IMR-90 (cell line): ENCODE measurements around the gene LAMA5. TPM values are rescaled to one million over a fixed set of nuclear protein-coding genes. Genes with fewer than 3 reads are reported as not detected.

Source experiments
- ATAC-seq: fragments of 200-7000 bp; cut with Tn5 transposase; 2 replicates; pipeline ENCODE4 v1.9.1; 2020; ENCODE audit warnings: low read depth, mild to moderate bottlenecking, moderate library complexity
- BruUV-seq: library from RNA; stranded (reverse); fragments of 400-500 nt; replicated peaks from 2 replicates; lab custom pipeline; 2021; lab: Mats Ljungman, UMichigan
- CTCF ChIA-PET: fragments of 300-600 bp; formaldehyde crosslinking; extraction: SDS; loops from one replicate; lab custom pipeline; 2021; ENCODE audit warnings: antibody characterized with exemption; lab: Yijun Ruan, JAX
- POLR2A ChIA-PET: fragments of 300-600 bp; sonication (Branson Sonifier 250); formaldehyde crosslinking; loops from one replicate; lab custom pipeline; 2022; ENCODE audit warnings: antibody characterized with exemption; ENCODE audit not compliant: unreplicated experiment; lab: Charles Lee
- DNase-seq: peaks from one replicate; pipeline ENCODE4 v3.0.0; 2013
- H2AFZ ChIP-seq: replicated peaks from 2 replicates; pipeline ENCODE3; 2013; ENCODE audit warnings: low read length, mild to moderate bottlenecking; ENCODE audit not compliant: poor library complexity
- H2AK5ac ChIP-seq: 2 replicates; pipeline ENCODE4 v1.6.1; 2013; ENCODE audit warnings: low read depth, low read length, inconsistent platforms
- H2AK9ac ChIP-seq: replicated peaks from 2 replicates; pipeline ENCODE3; 2013; ENCODE audit warnings: mild to moderate bottlenecking, low read depth, low read length, moderate library complexity; ENCODE audit not compliant: poor library complexity
- H2BK120ac ChIP-seq: 2 replicates; pipeline ENCODE4 v1.6.1; 2013; ENCODE audit warnings: low read depth, low read length, inconsistent platforms
- H2BK15ac ChIP-seq: 3 replicates; pipeline ENCODE4 v1.6.1; 2013; ENCODE audit warnings: low read depth, low read length, inconsistent platforms
- H2BK20ac ChIP-seq: 2 replicates; pipeline ENCODE4 v1.6.1; 2013; ENCODE audit warnings: low read depth, mild to moderate bottlenecking, inconsistent platforms, low read length, moderate library complexity
- H2BK5ac ChIP-seq: 2 replicates; pipeline ENCODE4 v1.6.1; 2013; ENCODE audit warnings: mild to moderate bottlenecking, low read depth, low read length, inconsistent platforms; ENCODE audit not compliant: poor library complexity, severe bottlenecking
- H3K14ac ChIP-seq: replicated peaks from 2 replicates; pipeline ENCODE4 v1.6.1; 2013; ENCODE audit warnings: low read depth, low read length, inconsistent platforms
- H3K18ac ChIP-seq: 2 replicates; pipeline ENCODE4 v1.6.1; 2013; ENCODE audit warnings: low read depth, low read length, control low read depth
- H3K23ac ChIP-seq: 2 replicates; pipeline ENCODE4 v1.6.1; 2013; ENCODE audit warnings: low read depth, low read length, inconsistent platforms
- H3K27ac ChIP-seq: 2 replicates; pipeline ENCODE4 v1.5.1; 2013; ENCODE audit warnings: mild to moderate bottlenecking, control low read depth, low read length; ENCODE audit not compliant: insufficient read depth
- H3K27me3 ChIP-seq: 2 replicates; pipeline ENCODE4 v1.6.1; 2013; ENCODE audit warnings: low read length; ENCODE audit not compliant: control insufficient read depth, insufficient read depth
- H3K36me3 ChIP-seq: 2 replicates; pipeline ENCODE4 v1.6.1; 2013; ENCODE audit warnings: low read length, mixed read lengths; ENCODE audit not compliant: control insufficient read depth, insufficient read depth
- H3K4ac ChIP-seq: 2 replicates; pipeline ENCODE4 v1.6.1; 2013; ENCODE audit warnings: low read depth, low read length, inconsistent platforms
- H3K4me1 ChIP-seq: 2 replicates; pipeline ENCODE4 v1.6.1; 2013; ENCODE audit warnings: low read length, mixed read lengths; ENCODE audit not compliant: control insufficient read depth, insufficient read depth
- H3K4me2 ChIP-seq: 2 replicates; pipeline ENCODE4 v1.6.1; 2013; ENCODE audit warnings: low read depth, mild to moderate bottlenecking, control low read depth, low read length, moderate library complexity
- H3K4me3 ChIP-seq: 2 replicates; pipeline ENCODE4 v1.5.1; 2013; ENCODE audit warnings: low read depth, mild to moderate bottlenecking, control low read depth, low read length, moderate library complexity; ENCODE audit not compliant: insufficient read depth
- H3K56ac ChIP-seq: 2 replicates; pipeline ENCODE4 v1.6.1; 2013; ENCODE audit warnings: low read length, inconsistent platforms; ENCODE audit not compliant: insufficient read depth; ENCODE audit errors: extremely low read depth
- H3K79me1 ChIP-seq, 2 experiments: 2 replicates each; pipeline ENCODE4 v1.6.1; 2013; ENCODE audit warnings: low read length in 2 of 2, inconsistent platforms in 1 of 2, low read depth in 1 of 2
- H3K9ac ChIP-seq: 2 replicates; pipeline ENCODE4 v1.6.1; 2013; ENCODE audit warnings: low read depth, low read length, control low read depth
- H3K9me1 ChIP-seq: 2 replicates; pipeline ENCODE4 v1.6.1; 2013; ENCODE audit warnings: low read length, inconsistent platforms; ENCODE audit not compliant: insufficient read depth
- H3K9me3 ChIP-seq: 2 replicates; pipeline ENCODE4 v1.6.1; 2013; ENCODE audit warnings: low read length; ENCODE audit not compliant: control insufficient read depth, insufficient read depth
- H4K20me1 ChIP-seq: 2 replicates; pipeline ENCODE4 v1.6.1; 2013; ENCODE audit warnings: low read length, inconsistent platforms; ENCODE audit not compliant: insufficient read depth
- H4K5ac ChIP-seq: 2 replicates; pipeline ENCODE4 v1.6.1; 2013; ENCODE audit warnings: mild to moderate bottlenecking, low read depth, low read length, control low read depth
- H4K8ac ChIP-seq, 2 experiments: 2 replicates each; pipeline ENCODE4 v1.6.1; 2013; ENCODE audit warnings: low read depth in 2 of 2, low read length in 2 of 2, control low read depth in 1 of 2, inconsistent platforms in 1 of 2
- H4K91ac ChIP-seq: 2 replicates; pipeline ENCODE4 v1.6.1; 2013; ENCODE audit warnings: low read depth, low read length, inconsistent platforms; ENCODE audit not compliant: insufficient read depth
- BHLHE40 ChIP-seq: fragments of 150-350 bp; IDR thresholded peaks from 2 replicates; pipeline ENCODE4 v1.6.1; 2016; ENCODE audit warnings: mild to moderate bottlenecking, low read depth, low read length
- CEBPB ChIP-seq: IDR thresholded peaks from 2 replicates; pipeline ENCODE4 v1.6.1; 2012; ENCODE audit warnings: low read depth, low read length, improper control_type of control experiment
- CHD1 ChIP-seq: IDR thresholded peaks from 2 replicates; pipeline ENCODE4 v1.6.1; 2012; ENCODE audit warnings: low read depth, low read length, improper control_type of control experiment
- CTCF ChIP-seq: conservative IDR thresholded peaks from 2 replicates; pipeline ENCODE4 v1.5.1; 2012; ENCODE audit warnings: mild to moderate bottlenecking, low read depth, low read length, improper control_type of control experiment
- ELK1 ChIP-seq: fragments of 150-350 bp; IDR thresholded peaks from 2 replicates; pipeline ENCODE4 v1.6.1; 2016; ENCODE audit warnings: low read depth, mild to moderate bottlenecking, low read length, moderate library complexity, borderline replicate concordance
- FOS ChIP-seq: fragments of 150-350 bp; IDR thresholded peaks from 2 replicates; pipeline ENCODE4 v1.6.1; 2016; ENCODE audit warnings: low read depth, low read length
- MAZ ChIP-seq: IDR thresholded peaks from 2 replicates; pipeline ENCODE4 v1.6.1; 2012; ENCODE audit warnings: low read depth, mild to moderate bottlenecking, low read length, improper control_type of control experiment, moderate library complexity, borderline replicate concordance
- MXI1 ChIP-seq: IDR thresholded peaks from 2 replicates; pipeline ENCODE4 v1.6.1; 2012; ENCODE audit warnings: low read depth, mild to moderate bottlenecking, low read length, moderate library complexity, borderline replicate concordance
- NFE2L2 ChIP-seq: fragments of 150-350 bp; IDR thresholded peaks from 2 replicates; pipeline ENCODE4 v1.6.1; 2016; ENCODE audit warnings: low read depth, mild to moderate bottlenecking, low read length
- RAD21 ChIP-seq: IDR thresholded peaks from 2 replicates; pipeline ENCODE4 v1.6.1; 2012; ENCODE audit warnings: low read length, improper control_type of control experiment
- RCOR1 ChIP-seq: IDR thresholded peaks from 2 replicates; pipeline ENCODE4 v1.6.1; 2012; ENCODE audit warnings: mild to moderate bottlenecking, low read length, improper control_type of control experiment; ENCODE audit not compliant: insufficient replicate concordance
- RFX5 ChIP-seq: IDR thresholded peaks from 2 replicates; pipeline ENCODE4 v1.8.0; 2012; ENCODE audit warnings: low read depth, mild to moderate bottlenecking, low read length, moderate library complexity
- WGBS, 2 experiments: methylation state at CpG; one replicate each; pipeline versions ENCODE4 v1.1.5 to v1.1.7; 2013; ENCODE audit warnings: missing lambda C conversion rate in 2 of 2; ENCODE audit not compliant: insufficient read length in 1 of 2; ENCODE audit errors: extremely low coverage in 2 of 2; 5-methylcytosine and 5-hydroxymethylcytosine counted together
- dilution Hi-C: fragments of 300-500 bp; cut with HindIII; formaldehyde crosslinking; loops from one replicate; pipeline ENCODE4 v1.14.3; 2018; ENCODE audit warnings: low sequenced_read_pairs; ENCODE audit not compliant: unreplicated experiment
- in situ Hi-C: fragments of 300-500 bp; cut with MboI; formaldehyde crosslinking; loops from 3 replicates; pipeline ENCODE4 v1.14.3; 2019; ENCODE audit warnings: low sequenced_read_pairs, inconsistent platforms, mixed read lengths
- intact Hi-C: fragments of 100-400 bp; cut with micrococcal nuclease; formaldehyde crosslinking; loops from 2 replicates; pipeline ENCODE4 v1.10.0; 2022
- polyA plus RNA-seq, 3 experiments: library from polyadenylated mRNA; depleted of rRNA; stranded (reverse); fragments of >200 nt; gene quantifications; 2 replicates each; pipeline ENCODE4 v1.2.3, GENCODE V29; 2012; ENCODE audit warnings: low replicate concordance in 1 of 3
- total RNA-seq: library from RNA; depleted of rRNA; stranded (reverse); fragments of >200 nt; gene quantifications from 2 replicates; pipeline ENCODE4 v1.2.3, GENCODE V29; 2012

Gene LAMA5
- total and polyA plus RNA-seq, 2 of the 4 experiments (the other 2 are of a cell fraction): 0.90 to 7.3 TPM

DNA sequence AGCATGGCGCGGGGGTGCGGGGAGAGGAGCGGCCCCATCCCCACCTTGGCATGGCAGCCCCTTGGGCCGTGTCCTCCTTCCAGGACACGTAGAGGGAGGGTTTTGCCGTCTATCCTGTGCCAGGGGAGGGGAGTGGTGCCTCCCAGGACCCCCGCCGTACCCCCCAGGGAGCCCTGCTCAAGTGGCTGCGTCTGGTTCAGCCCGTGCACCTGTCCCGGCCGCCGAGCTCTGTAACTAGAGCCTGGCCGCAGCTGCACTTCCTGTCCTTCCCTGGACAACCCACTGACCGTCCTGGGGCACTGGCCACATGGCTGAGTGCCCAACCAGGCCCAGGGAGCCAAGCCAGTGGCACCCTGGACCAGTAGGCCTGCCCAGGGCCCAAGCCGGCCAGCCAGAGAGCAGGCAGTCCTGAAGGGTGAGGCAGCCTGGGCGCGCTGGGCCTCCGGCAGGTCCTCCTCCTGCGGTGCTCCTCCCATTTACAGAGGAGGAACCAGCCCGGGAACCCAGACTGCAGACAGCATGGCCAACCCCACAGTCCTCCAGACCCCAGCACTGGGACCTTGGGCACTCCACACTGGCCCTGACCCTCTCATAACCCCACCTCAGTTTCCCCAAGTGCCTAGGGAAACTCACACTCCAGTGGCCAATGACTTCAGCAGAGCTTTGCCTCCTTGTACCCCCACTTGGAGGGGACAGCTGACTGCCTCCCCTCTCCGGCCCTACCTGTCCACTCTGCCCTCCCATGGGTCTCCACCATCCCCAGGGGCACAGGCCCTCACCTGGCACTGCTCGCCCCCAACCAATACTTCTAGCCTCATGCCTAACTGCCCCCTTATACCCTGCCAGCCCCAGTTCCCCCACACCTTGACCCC lies 8.7 kb downstream of the LAMA5 start (continued):
- TF ChIP-seq MAZ: no peak
- no peak for TF ChIP-seq BHLHE40

DNA sequence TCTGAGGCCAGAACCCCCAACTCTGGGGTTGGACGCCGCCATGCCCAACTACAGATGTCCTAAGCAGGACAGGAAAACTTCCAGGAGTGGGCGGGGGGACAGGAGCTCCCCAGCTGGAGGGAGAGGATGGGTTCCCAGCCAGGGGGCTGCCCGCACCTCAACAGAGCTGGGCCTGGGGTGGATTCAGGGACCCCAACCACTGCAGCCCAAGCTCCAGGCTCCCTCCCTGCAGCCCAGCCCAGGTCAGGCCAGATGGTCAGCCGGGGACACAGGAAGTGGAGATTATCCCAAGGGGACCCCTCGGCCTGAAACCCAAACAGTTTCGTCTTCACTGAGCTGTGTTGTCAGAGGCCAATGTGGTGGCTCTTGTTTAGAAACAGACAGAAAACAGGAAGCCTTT lies 9.4 kb downstream of the LAMA5 start:
- no peak for TF ChIP-seq MAZ
- TF ChIP-seq RCOR1: no peak
- TF ChIP-seq FOS: no peak
- TF ChIP-seq ELK1: no peak
- TF ChIP-seq MXI1: no peak
- TF ChIP-seq CEBPB: no peak
- TF ChIP-seq NFE2L2: no peak
- TF ChIP-seq CHD1: no peak
- TF ChIP-seq CTCF: no peak
- TF ChIP-seq RFX5: no peak
- TF ChIP-seq RAD21: no peak
- no peak for TF ChIP-seq BHLHE40
- peak overlapping the region; percentile 8 for H2AFZ ChIP-seq
- ChIA-PET POLR2A (no interaction called here), CTCF (interaction anchor here (1.0 kb wide), 1 partner anchor 11 kb away, joined by 3 read pairs; no protein-coding TSS in a partner anchor)
- WGBS, 2 experiments: 59% methylated on average over 3 of the region's 7 CpGs; no CpG with 5 or more reads in 1 of the 2 experiments
- H3K18ac ChIP-seq: no peak overlapping the region
- H3K23ac ChIP-seq: no peak overlapping the region
- no peak overlapping the region for H2BK20ac ChIP-seq
- intact Hi-C loops: no loop called here
- H3K4me1 ChIP-seq: peaks cover 28% of the 10 kb centered on the region
- H3K56ac ChIP-seq: no peak overlapping the region
- peak overlapping the region; percentile 42 for H2AK9ac ChIP-seq
- H2BK120ac ChIP-seq: no peak overlapping the region
- H3K36me3 ChIP-seq: peaks cover 4% of the 10 kb centered on the region; the same call in 1 of the 2 replicates
- no peak overlapping the region for H3K4me2 ChIP-seq
- no peak overlapping the region for H3K4me3 ChIP-seq
- DNase-seq (no peak), ATAC-seq (no peak)
- no peak overlapping the region for H3K14ac ChIP-seq
- no peak overlapping the region for H3K9ac ChIP-seq
- no peak overlapping the region; the same call in none of the 2 replicates for H2AK5ac ChIP-seq
- no peak overlapping the region for H4K91ac ChIP-seq
- H3K9me3 ChIP-seq: no peaks in the 10 kb centered on the region
- no peak overlapping the region for H2BK5ac ChIP-seq
- H3K27me3 ChIP-seq: no peaks in the 10 kb centered on the region
- no peak overlapping the region for H3K4ac ChIP-seq
- H3K9me1 ChIP-seq: no peaks in the 10 kb centered on the region
- H4K20me1 ChIP-seq: no peaks in the 10 kb centered on the region; the same call in 1 of the 2 replicates
- H4K8ac ChIP-seq: no peak overlapping the region
- in situ Hi-C loops: no loop called here
- no peak overlapping the region for H3K27ac ChIP-seq
- no peaks in the 10 kb centered on the region for H3K79me1 ChIP-seq
- no TSS peak for BruUV-seq
- dilution Hi-C loops: no loop called here
- H2BK15ac ChIP-seq: no peak overlapping the region; the same call in 2 of the 3 replicates
- H4K5ac ChIP-seq: no peak overlapping the region
